Measurements from ENCODE around the gene ATP13A4.

The ATP13A4 gene

GRCh38 chr3:193499136-193499770, 55.4 kb downstream of the ATP13A4 start:
- no peak for DNase-seq (ENCODE audit: low read depth in 1 of 2, low spot score in 1 of 2)

DNA sequence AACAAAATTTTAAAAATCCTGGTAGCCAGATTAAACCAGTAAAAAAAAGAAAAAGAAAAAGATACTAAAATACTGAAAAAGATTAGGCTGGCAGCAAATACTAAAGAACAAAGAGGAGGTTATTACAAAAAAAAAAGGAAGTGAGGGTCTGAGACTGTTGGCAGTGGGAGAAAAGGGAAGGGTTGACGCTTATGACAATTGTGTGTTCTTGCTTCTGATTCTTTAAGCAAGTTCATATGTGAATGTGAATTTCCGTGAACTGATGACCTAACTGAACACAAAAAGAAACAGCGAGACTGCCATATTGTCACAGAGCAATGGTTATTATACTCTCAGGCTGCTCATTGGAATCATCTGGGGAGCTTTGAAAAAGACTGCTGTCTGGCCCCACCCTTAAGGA, 56.5 kb downstream of the ATP13A4 start:
- DNase-seq (ENCODE audit: low read depth in 1 of 2, low spot score in 1 of 2), result no peak

GRCh38 chr3:193496658-193497057, 58.0 kb downstream of the ATP13A4 start:
- no peak for DNase-seq (ENCODE audit: low read depth in 1 of 2, low spot score in 1 of 2)

DNA sequence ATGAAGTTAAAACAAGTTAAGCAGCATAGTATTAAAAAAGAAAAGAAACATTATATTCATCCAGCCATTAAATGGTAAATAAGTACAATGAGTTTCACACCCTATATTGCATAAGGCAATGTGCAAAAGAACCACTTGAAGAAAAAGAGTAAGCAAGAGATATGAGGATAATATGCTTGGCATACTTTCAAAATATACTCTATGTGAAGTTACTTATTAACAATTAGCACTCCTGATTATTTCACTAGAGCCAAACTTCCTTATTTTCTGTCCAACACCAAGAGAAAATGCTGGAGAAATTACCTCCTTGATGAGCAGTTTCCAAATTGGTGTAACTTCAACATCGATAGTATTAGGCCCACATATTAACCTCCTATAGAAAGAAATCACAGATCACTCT, 63.7 kb downstream of the ATP13A4 start:
- DNase-seq (ENCODE audit: low read depth in 1 of 2, low spot score in 1 of 2), result no peak

DNA sequence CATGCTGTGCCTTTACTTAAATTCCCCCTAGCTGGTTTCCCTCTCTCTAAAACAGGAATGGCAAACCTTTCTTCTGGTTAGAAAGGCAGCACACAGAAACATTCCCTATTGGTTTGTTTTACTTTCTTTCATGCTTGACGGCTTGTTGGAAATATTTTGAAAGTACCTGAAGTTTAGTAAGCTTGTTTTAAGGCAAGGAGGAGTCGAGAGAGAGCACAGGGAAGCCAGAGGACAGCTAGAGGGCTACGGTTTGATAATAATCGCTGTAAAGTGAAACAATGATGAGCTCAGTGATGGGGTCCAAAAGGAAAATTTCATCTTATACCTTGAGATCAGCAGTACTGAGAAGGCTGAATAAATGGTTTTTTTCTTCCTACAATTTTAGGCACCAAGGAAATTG, 64.1 kb downstream of the ATP13A4 start:
- no peak for DNase-seq (ENCODE audit: low read depth in 1 of 2, low spot score in 1 of 2)

- DNase-seq (ENCODE audit: low read depth in 1 of 2, low spot score in 1 of 2), result no peak
Measured at GRCh38 chr3:193489949-193490348, 64.7 kb downstream of the ATP13A4 start.

- no peak for DNase-seq (ENCODE audit: low read depth in 1 of 2, low spot score in 1 of 2)
Measured at GRCh38 chr3:193488741-193489140, 66.0 kb downstream of the ATP13A4 start.

DNA sequence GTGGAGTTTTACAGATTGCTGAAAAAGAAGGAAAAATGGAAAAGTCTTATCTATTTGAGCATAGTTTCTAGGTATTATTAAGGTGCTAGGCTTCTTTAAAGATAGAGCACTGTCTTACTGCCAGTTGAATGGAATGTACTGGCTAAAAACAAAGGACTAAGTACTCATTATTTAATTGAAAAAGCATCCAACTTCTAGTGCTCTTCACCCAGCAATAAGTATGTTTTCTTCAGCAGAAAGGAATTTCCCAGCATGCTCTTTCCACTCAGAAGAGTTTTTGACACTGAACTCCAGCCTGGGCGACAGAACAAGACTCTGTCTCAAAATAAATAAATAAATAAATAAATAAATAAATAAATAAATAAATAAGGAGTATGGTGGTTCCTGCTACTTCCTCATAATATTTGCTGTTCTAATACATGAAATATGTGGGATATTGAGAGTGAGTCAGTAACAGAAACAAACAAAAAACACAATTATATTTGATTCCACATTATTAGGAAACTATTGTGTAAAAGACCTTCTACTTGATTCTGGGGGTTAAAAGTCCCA, 70.6 kb downstream of the ATP13A4 start:
- DNase-seq (ENCODE audit: low read depth in 1 of 2, low spot score in 1 of 2), result no peak

DNA sequence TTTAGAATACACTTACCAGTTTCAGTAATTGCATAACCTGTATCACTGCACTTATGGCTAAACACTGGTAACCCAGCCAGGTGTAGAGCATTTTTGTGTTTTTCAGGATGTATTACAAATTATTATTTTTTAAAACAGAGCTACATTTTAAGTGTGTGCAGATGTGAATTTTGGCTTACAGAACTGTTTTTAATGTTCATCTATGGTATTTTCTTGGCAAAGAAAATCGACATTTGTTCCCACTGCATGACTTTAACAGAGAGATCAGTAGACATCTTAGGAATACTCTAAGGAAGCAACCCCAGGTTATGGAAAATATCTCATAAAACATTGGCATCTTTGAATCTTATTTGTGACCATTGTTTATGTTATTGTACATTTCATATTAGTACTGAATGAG, 73.3 kb downstream of the ATP13A4 start:
- no peak for DNase-seq (ENCODE audit: low read depth in 1 of 2, low spot score in 1 of 2)

DNA sequence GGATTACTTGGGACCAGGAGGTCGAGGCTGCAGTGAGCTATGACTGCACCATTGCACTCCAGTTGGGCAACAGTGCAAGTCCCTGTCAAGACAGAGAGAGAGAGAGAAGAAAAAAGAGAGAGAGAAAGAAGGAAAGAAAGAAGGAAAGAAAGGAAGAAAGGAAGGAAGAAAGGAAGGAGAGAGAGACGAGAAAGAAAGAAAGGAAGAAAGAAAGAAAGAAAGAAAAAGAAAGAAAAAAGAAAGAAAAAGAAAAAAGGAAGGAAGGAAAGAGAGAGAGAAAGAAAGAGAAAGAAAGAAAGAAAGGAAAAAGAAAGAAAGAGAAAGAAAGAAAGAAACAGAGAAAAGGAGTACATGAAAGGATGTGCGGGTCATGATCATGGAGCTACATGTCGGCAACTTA, 80.2 kb downstream of the ATP13A4 start:
- DNase-seq (ENCODE audit: low read depth in 1 of 2, low spot score in 1 of 2), result no peak

DNA sequence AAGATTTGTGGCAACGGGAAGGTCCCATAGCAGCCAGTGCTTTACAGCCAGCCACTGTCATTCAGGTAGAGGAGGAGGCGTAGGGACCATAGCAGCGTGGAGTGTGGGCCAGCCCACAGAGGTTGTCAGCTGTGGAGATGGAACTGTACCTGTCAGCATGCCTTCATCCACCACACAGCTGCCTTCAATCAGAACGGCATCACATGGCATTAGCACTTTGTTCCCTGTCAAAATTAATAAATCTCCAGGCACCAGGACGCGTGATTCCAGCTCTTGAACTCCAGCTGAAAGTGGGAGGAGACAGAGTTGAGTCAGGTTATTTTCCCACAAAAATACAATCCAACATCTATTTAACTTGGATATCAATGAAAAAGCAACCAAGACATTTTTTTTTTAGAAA, 84.0 kb downstream of the ATP13A4 start:
- DNase-seq (ENCODE audit: low read depth in 1 of 2, low spot score in 1 of 2), result no peak

- no peak for DNase-seq (ENCODE audit: low read depth in 1 of 2, low spot score in 1 of 2)
Measured at GRCh38 chr3:193465992-193466608, 88.6 kb downstream of the ATP13A4 start.

DNA sequence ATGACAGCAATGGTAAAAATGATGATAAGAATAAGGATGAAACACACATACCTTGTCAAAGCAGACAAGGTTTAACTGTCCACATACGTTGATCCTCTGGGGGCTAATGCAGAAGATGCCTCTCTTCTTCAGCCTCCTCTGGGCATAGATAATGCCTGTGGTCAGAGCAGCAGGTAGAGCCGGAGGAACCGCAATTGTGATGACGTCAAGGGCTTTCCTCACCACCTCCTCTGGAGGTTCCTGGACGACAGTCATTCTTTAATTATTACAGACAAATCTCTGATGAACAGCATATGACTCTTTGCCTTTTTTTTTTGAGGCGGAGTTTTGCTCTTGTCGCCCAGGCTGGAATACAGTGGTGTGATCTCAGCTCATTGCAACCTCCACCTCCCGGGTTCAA, 89.8 kb downstream of the ATP13A4 start:
- DNase-seq (ENCODE audit: low read depth in 1 of 2, low spot score in 1 of 2), result no peak

- no peak for DNase-seq (ENCODE audit: low read depth in 1 of 2, low spot score in 1 of 2)
Measured at GRCh38 chr3:193457526-193457925, 97.2 kb downstream of the ATP13A4 start.

DNA sequence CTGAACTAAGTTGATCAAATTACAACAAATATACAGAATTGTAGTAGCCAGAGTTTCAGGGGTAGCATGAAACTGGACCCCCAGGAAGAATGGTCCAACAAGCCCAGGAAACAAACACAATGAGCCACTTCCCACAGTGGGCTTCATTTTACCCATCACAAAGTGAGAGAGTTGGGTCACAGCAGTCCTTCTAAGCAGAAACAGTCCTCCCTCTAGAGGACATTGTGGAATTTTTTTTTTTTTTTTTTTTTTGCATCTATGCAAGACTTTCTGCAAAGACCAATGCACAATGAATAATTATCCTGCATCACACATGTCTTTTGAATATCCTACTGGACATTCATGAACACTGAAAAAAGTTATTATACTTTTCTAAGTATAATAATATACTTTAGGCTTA, 102.4 kb downstream of the ATP13A4 start:
- no peak for DNase-seq (ENCODE audit: low read depth in 1 of 2, low spot score in 1 of 2)

- no peak for DNase-seq (ENCODE audit: low read depth in 1 of 2, low spot score in 1 of 2)
Measured at GRCh38 chr3:193451902-193452301, 102.8 kb downstream of the ATP13A4 start.

GRCh38 chr3:193446965-193447602, 107.6 kb downstream of the ATP13A4 start:
- DNase-seq (ENCODE audit: low read depth in 1 of 2, low spot score in 1 of 2), result no peak

GRCh38 chr3:193439423-193439822, 115.3 kb downstream of the ATP13A4 start:
- no peak for DNase-seq (ENCODE audit: low read depth in 1 of 2, low spot score in 1 of 2)

GRCh38 chr3:193418576-193419373, 135.9 kb downstream of the ATP13A4 start:
- DNase-seq (ENCODE audit: low read depth in 1 of 2, low spot score in 1 of 2), result no peak

- no peak for DNase-seq (ENCODE audit: low read depth in 1 of 2, low spot score in 1 of 2)
Measured at GRCh38 chr3:193416629-193417028, 138.1 kb downstream of the ATP13A4 start.

DNA sequence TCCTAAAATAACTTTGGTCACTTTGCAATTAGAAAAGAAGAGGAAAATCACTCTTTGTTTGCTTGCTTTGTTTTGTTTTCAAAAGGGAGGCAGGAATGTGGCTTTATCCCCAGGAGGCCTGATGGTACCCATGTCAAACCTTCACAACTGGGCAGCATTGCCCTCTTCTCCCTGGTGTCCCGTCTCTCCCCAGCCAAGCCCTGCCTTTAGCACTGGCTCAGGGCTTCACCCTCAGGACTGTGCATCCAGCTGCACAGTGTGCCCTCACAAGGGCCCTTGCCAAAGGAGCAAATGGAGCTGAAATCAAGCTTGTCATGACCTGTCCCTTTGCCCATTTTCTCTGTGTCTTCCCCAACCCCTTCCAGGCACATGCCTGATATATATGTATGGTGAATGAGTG, 147.0 kb downstream of the ATP13A4 start:
- DNase-seq (ENCODE audit: low read depth in 1 of 2, low spot score in 1 of 2), result no peak

DNA sequence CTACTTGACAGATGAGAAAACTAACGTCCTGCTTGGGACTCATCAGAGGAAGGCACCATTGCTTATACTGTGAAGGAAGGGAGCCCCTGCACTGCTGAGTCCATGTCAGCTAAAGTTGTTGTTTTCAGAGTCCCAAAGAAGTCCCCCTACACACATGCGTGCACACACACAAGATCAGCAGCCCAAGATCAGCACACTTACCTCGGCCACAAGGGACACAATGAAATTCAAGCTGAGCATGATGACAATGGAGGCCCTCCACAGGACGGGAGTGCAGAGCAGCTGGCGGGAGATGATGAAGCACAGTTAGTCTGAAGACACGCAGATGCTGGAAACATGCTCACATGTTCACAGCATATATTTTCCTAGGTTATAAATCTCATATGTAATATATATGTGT, 147.6 kb downstream of the ATP13A4 start:
- no peak for DNase-seq (ENCODE audit: low read depth in 1 of 2, low spot score in 1 of 2)

All from activated CD4-positive, alpha-beta T cell treated with anti-CD3 and anti-CD28 coated beads, Interleukin-2, amount 50 U/mL, for 24 hours (primary cell).